Muscle of leg (tissue), 16 donors: ENCODE data around the gene MNT. TPM values are rescaled to one million over a fixed set of nuclear protein-coding genes. Genes with fewer than 3 reads are reported as not detected.
"Not testable (repeated sequence)": the region's sequence is repeated elsewhere in the genome, so short reads cannot be mapped to it uniquely, and the experiment has no call there.

Experiments used
- DNase-seq: peaks from one replicate; pipeline ENCODE4 v3.0.0; 2013
- H3K27ac ChIP-seq: one replicate; pipeline ENCODE4 v1.5.1; 2013; ENCODE audit warnings: mild to moderate bottlenecking, low read length, control low read depth
- H3K27me3 ChIP-seq: one replicate; pipeline ENCODE4 v1.6.1; 2013; ENCODE audit warnings: low read length; ENCODE audit not compliant: control insufficient read depth, insufficient read depth
- H3K36me3 ChIP-seq: one replicate; pipeline ENCODE4 v1.6.1; 2013; ENCODE audit warnings: low read length; ENCODE audit not compliant: control insufficient read depth, insufficient read depth
- H3K4me1 ChIP-seq: one replicate; pipeline ENCODE4 v1.6.1; 2013; ENCODE audit warnings: low read length; ENCODE audit not compliant: control insufficient read depth, insufficient read depth
- H3K4me3 ChIP-seq: one replicate; pipeline ENCODE4 v1.5.1; 2013; ENCODE audit warnings: low read length, control low read depth
- H3K9me3 ChIP-seq: replicated peaks from 2 replicates; pipeline ENCODE4 v1.6.1; 2013; ENCODE audit warnings: low read depth, low read length; ENCODE audit not compliant: control insufficient read depth
- WGBS: methylation state at CpG from one replicate; pipeline ENCODE4 v1.1.5; 2013; ENCODE audit warnings: missing lambda C conversion rate; ENCODE audit not compliant: insufficient coverage; 5-methylcytosine and 5-hydroxymethylcytosine counted together
- long read RNA-seq, 11 donors: transcript quantifications; one replicate each; lab custom pipeline, GENCODE V29; 2026
- polyA plus RNA-seq, 8 donors: library from polyadenylated mRNA; unstranded; fragments of 120-200 nt; gene quantifications; one replicate each; pipeline versions ENCODE4 v1.2.1 to v1.2.3, GENCODE V29; 2013; ENCODE audit warnings: inconsistent platforms in 1 of 8, low replicate concordance in 1 of 8; ENCODE audit not compliant: insufficient read length in 8 of 8, insufficient read depth in 1 of 8
- total RNA-seq: library from RNA; stranded (reverse); fragments of 120-200 nt; gene quantifications from one replicate; pipeline ENCODE4 v1.2.4, GENCODE V29; 2013

Gene MNT, protein sequence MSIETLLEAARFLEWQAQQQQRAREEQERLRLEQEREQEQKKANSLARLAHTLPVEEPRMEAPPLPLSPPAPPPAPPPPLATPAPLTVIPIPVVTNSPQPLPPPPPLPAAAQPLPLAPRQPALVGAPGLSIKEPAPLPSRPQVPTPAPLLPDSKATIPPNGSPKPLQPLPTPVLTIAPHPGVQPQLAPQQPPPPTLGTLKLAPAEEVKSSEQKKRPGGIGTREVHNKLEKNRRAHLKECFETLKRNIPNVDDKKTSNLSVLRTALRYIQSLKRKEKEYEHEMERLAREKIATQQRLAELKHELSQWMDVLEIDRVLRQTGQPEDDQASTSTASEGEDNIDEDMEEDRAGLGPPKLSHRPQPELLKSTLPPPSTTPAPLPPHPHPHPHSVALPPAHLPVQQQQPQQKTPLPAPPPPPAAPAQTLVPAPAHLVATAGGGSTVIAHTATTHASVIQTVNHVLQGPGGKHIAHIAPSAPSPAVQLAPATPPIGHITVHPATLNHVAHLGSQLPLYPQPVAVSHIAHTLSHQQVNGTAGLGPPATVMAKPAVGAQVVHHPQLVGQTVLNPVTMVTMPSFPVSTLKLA
- total RNA-seq (8.0 TPM), polyA plus RNA-seq (10 to 100 TPM; 10.1 to 19.3 (median 16.1) TPM)
- long read RNA-seq, donor 1, full-length matches to known transcripts = 5 of 5 reads
- long read RNA-seq, donor 1, partial matches to known transcripts = 0 of 5 reads
- long read RNA-seq, donor 1, other reads (novel, unspliced or antisense) = 0 of 5 reads
- long read RNA-seq, donor 2 = 0 reads
- long read RNA-seq, donor 3, full-length matches to known transcripts = 14 of 26 reads
- long read RNA-seq, donor 3, partial matches to known transcripts = 12 of 26 reads
- long read RNA-seq, donor 3, other reads (novel, unspliced or antisense) = 0 of 26 reads
- long read RNA-seq, donor 4, full-length matches to known transcripts = 3 of 3 reads
- long read RNA-seq, donor 4, partial matches to known transcripts = 0 of 3 reads
- long read RNA-seq, donor 4, other reads (novel, unspliced or antisense) = 0 of 3 reads
- long read RNA-seq, donor 5, full-length matches to known transcripts = 11 of 19 reads
- long read RNA-seq, donor 5, partial matches to known transcripts = 8 of 19 reads
- long read RNA-seq, donor 5, other reads (novel, unspliced or antisense) = 0 of 19 reads
- long read RNA-seq, donor 6, full-length matches to known transcripts = 5 of 11 reads
- long read RNA-seq, donor 6, partial matches to known transcripts = 6 of 11 reads
- long read RNA-seq, donor 6, other reads (novel, unspliced or antisense) = 0 of 11 reads
- long read RNA-seq, donor 7, partial matches to known transcripts = 0 of 1 reads
- long read RNA-seq, donor 7, other reads (novel, unspliced or antisense) = 0 of 1 reads
- long read RNA-seq, donor 8, partial matches to known transcripts = 0 of 3 reads
- long read RNA-seq, donor 8, other reads (novel, unspliced or antisense) = 0 of 3 reads
- long read RNA-seq, donor 9, partial matches to known transcripts = 8 of 9 reads
- long read RNA-seq, donor 9, other reads (novel, unspliced or antisense) = 0 of 9 reads
- long read RNA-seq, donor 10, full-length matches to known transcripts = 5 of 5 reads
- long read RNA-seq, donor 10, partial matches to known transcripts = 0 of 5 reads
- long read RNA-seq, donor 10, other reads (novel, unspliced or antisense) = 0 of 5 reads
- long read RNA-seq, donor 11, full-length matches to known transcripts = 2 of 2 reads
- long read RNA-seq, donor 11, partial matches to known transcripts = 0 of 2 reads
- long read RNA-seq, donor 11, other reads (novel, unspliced or antisense) = 0 of 2 reads

GRCh38 chr17:2400877-2401425, at the start of gene MNT:
TSS of gene MNT (minus strand) at chr17:2401060. CDS start at chr17:2400712, 348 bp downstream.
- Histone ChIP-seq H3K27me3 (no peaks in the 10 kb centered on the region), H3K4me1 (peaks cover 61% of the 10 kb centered on the region), H3K36me3 (peaks cover 5% of the 10 kb centered on the region), H3K9me3 (no peaks in the 10 kb centered on the region), H3K27ac (peak within 1 kb of the TSS; percentile 100), H3K4me3 (peak within 1 kb of the TSS; percentile 78)
- DNase-seq = peak; percentile 98
- under 1% methylated on average over 45 of the region's 51 CpGs for WGBS

GRCh38 chr17:2450016-2450650, 49.3 kb upstream of the MNT start:
- no CpG with 5 or more reads among the region's 5 CpGs for WGBS
- Histone ChIP-seq H3K9me3 (no peaks in the 10 kb centered on the region), H3K27me3 (no peaks in the 10 kb centered on the region), H3K4me3 (no peak overlapping the region), H3K4me1 (no peaks in the 10 kb centered on the region), H3K27ac (no peak overlapping the region), H3K36me3 (peaks cover under 1% of the 10 kb centered on the region)
- no peak for DNase-seq

GRCh38 chr17:2449486-2449885, 48.6 kb upstream of the MNT start:
- Histone ChIP-seq H3K36me3 (no peaks in the 10 kb centered on the region), H3K9me3 (no peaks in the 10 kb centered on the region), H3K27ac (no peak overlapping the region), H3K27me3 (no peaks in the 10 kb centered on the region), H3K4me1 (no peaks in the 10 kb centered on the region), H3K4me3 (no peak overlapping the region)
- no CpG with 5 or more reads among the region's 2 CpGs for WGBS
- DNase-seq = peak; percentile 35

DNA sequence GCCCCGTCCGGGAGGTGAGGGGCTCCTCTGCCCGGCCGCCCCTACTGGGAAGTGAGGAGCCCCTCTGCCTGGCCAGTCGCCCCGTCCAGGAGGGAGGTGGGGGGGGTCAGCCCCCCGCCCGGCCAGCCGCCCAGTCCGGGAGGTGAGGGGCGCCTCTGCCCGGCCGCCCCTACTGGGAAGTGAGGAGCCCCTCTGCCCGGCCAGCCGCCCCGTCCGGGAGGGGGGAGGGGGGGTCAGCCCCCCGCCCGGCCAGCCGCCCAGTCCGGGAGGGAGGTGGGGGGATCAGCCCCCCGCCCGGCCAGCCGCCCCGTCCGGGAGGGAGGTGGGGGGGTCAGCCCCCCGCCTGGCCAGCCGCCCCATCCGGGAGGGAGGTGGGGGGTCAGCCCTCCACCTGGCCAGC, 46.6 kb upstream of the MNT start:
- H3K27me3 ChIP-seq, H3K4me1 ChIP-seq, H3K36me3 ChIP-seq, H3K27ac ChIP-seq, H3K4me3 ChIP-seq, DNase-seq, H3K9me3 ChIP-seq: not testable (repeated sequence)
- no CpG with 5 or more reads among the region's 29 CpGs for WGBS

DNA sequence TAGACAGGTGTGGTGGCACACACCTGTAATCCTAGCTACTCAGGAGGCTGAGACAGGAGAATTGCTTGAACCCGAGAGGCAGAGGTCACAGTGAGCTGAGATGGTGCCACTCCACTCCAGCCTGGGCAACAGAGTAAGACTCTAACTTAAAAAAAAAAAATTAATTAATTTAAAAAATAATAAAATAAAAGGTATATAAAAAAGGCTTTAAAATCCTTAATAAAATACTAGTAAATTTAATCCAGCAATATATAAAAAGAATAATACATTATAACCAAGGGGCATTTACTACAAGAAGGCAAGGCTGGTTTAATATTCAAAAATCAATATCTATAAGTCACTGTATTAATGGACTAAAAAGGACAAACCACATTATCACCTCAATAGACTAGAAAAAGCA, 44.8 kb upstream of the MNT start:
- Histone ChIP-seq H3K27ac (no peak overlapping the region), H3K9me3 (no peaks in the 10 kb centered on the region), H3K4me1 (no peaks in the 10 kb centered on the region), H3K27me3 (no peaks in the 10 kb centered on the region), H3K36me3 (peaks cover 5% of the 10 kb centered on the region), H3K4me3 (no peak overlapping the region)
- no CpG with 5 or more reads among the region's 1 CpG for WGBS
- DNase-seq = no peak

- H3K4me1 ChIP-seq = no peaks in the 10 kb centered on the region
- DNase-seq = no peak
- no peaks in the 10 kb centered on the region for H3K9me3 ChIP-seq
- H3K36me3 ChIP-seq = peaks cover 16% of the 10 kb centered on the region
- H3K27ac ChIP-seq = no peak overlapping the region
- no CpG with 5 or more reads among the region's 8 CpGs for WGBS
- no peak overlapping the region for H3K4me3 ChIP-seq
- no peaks in the 10 kb centered on the region for H3K27me3 ChIP-seq
Observed at GRCh38 chr17:2444382-2444781, 43.5 kb upstream of the MNT start.

DNA sequence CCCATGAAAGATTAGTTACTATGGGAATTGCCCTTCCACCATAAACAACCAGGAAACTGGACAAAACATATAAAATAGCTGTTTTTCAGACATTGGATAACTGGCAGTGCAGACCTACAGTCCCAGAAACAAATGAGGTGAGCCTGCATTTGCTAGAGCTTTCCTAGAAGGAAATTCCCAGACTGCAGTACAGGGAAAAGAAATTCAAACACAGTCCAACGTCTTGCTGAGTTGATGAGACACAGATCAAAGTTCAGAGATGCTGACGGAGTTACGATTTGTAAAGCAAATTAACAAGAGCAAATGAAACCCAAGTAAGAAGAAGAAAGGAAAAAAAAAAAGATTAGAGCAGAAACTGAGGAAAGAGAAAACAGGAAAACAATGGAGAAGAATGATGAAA, 41.3 kb upstream of the MNT start:
- no peaks in the 10 kb centered on the region for H3K4me1 ChIP-seq
- 11% methylated on average over 1 of the region's 3 CpGs for WGBS
- no peak overlapping the region for H3K4me3 ChIP-seq
- H3K9me3 ChIP-seq = no peaks in the 10 kb centered on the region
- H3K27ac ChIP-seq = no peak overlapping the region
- H3K27me3 ChIP-seq = no peaks in the 10 kb centered on the region
- H3K36me3 ChIP-seq = peaks cover 28% of the 10 kb centered on the region
- no peak for DNase-seq

- no peak overlapping the region for H3K27ac ChIP-seq
- no peaks in the 10 kb centered on the region for H3K9me3 ChIP-seq
- no peak for DNase-seq
- 93% methylated on average over 3 of the region's 4 CpGs for WGBS
- peaks cover 38% of the 10 kb centered on the region for H3K36me3 ChIP-seq
- H3K27me3 ChIP-seq = no peaks in the 10 kb centered on the region
- H3K4me3 ChIP-seq = no peak overlapping the region
- H3K4me1 ChIP-seq = peaks cover 9% of the 10 kb centered on the region
Observed at GRCh38 chr17:2440930-2441329, 40.1 kb upstream of the MNT start.
